Erythroblast (primary cell): ENCODE measurements around the gene ADCY6.

Experiments
- GATA1 ChIP-seq: IDR thresholded peaks from 2 replicates; pipeline ENCODE4 v1.6.1; 2011; ENCODE audit warnings: low read depth, mild to moderate bottlenecking, control low read depth, low read length, moderate library complexity
- POLR2A ChIP-seq: IDR thresholded peaks from 2 replicates; pipeline ENCODE4 v1.6.1; 2011; ENCODE audit warnings: mild to moderate bottlenecking, low read length

DNA sequence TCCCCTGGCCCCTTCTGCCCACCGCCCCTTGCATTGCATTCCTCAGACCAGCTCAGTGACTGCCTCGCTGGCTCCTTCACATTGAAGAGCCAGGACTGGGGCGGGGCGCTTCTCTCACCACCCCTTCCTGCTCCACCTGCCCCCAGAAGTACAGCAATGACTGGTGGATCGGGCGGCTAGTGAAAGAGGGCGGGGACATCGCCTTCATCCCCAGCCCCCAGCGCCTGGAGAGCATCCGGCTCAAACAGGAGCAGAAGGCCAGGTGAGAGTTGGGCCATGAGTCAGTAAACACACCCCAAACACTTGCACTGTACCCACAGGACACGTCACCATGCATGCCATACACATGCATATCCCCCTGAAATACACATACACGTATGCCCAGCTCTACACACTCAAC, 35.2 kb upstream of the ADCY6 start:
- TF ChIP-seq POLR2A: no peak
- TF ChIP-seq GATA1: no peak
